ENCODE measurements around the gene FRMD4A.

The FRMD4A gene

GRCh38 chr10:14340051-14340744, 9.5 kb upstream of the FRMD4A start:
- no peak for DNase-seq (ENCODE audit: low read depth)

DNA sequence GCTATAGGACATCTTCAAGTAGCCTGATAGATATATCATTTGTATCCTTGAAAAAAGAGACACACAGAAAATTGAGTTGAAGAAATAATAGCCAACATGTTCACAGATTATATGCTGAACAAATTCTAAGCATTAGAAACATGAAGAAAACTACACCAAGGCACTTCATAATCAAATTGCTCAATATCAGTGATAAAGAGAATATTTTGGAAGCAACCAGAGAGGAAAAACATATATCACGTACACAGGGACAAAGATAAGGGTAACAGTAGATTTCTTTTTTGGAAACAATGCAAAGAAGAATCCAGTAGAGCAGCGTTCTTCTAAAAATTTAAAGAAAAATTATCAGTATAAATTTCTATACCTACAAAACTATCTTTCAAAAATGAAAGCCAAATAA, 6.0 kb upstream of the FRMD4A start:
- DNase-seq (ENCODE audit: low read depth) = no peak

DNA sequence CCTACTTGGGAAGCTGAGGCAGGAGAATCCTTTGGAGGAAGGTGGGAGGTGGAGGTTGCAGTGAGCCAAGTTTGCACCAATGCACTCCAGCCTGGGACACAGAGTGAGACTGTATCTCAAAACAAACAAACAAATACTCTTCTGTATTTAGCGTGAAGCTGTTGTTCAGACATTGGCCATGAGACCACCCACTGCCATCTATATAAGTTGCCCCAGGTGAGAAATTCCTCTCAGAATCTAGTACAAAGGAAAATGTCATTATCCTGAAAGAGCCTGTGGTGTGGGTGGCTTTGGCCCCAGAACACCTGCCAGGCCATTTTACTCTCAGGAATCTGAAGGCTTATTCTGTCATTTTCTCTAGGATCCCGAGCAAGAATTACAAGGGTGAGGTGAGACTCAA, 4.0 kb upstream of the FRMD4A start:
- no peak for DNase-seq (ENCODE audit: low read depth)

GRCh38 chr10:14333606-14334005, 2.9 kb upstream of the FRMD4A start:
- no peak for DNase-seq (ENCODE audit: low read depth)

GRCh38 chr10:14332903-14333302, 2.2 kb upstream of the FRMD4A start:
- no peak for DNase-seq (ENCODE audit: low read depth)

DNA sequence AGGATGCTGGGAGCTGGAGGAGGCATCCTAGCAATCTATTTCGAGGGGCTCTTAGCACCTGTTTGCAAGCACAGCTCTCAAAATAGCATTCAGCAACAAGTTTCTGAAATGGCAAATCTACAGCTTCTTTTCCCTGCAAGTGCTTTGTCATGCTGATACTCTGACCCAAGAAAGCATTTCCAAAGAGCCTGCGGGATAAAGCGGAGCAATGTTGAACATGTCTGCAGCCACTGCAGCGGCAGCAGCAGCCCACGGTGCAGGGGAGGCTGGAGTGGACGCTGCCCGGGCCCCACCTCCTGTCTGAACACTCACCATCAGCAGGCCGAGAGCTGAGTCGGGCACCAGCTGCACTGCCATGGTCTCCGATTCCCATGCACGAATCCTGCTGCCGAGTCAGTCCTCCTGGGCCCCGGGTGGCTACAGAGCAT, 964 bp downstream of the FRMD4A start:
- no peak for DNase-seq (ENCODE audit: low read depth)

GRCh38 chr10:14328881-14329672, 1.6 kb downstream of the FRMD4A start:
- DNase-seq (ENCODE audit: low read depth) = no peak

DNA sequence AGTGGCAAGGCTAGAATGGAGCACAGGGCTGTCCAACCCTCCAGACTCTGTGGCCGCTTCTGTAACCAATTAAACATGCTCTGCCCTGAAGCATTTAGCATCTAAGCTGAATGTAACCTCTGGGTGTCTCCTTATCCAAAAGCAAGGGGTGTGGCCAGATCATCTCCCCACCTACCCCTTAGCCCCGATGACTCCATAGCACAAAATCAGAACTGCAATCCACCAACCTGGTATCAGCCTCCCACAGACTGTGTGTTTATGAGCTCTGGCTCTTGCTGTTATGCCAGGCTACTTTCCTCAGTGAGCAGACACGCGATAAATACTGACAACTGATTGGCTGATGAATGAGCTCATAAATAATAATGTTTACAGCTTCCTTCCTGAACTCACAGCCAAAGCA, 3.2 kb downstream of the FRMD4A start:
- no peak for DNase-seq (ENCODE audit: low read depth)

GRCh38 chr10:14326581-14326980, 4.1 kb downstream of the FRMD4A start:
- no peak for DNase-seq (ENCODE audit: low read depth)

DNA sequence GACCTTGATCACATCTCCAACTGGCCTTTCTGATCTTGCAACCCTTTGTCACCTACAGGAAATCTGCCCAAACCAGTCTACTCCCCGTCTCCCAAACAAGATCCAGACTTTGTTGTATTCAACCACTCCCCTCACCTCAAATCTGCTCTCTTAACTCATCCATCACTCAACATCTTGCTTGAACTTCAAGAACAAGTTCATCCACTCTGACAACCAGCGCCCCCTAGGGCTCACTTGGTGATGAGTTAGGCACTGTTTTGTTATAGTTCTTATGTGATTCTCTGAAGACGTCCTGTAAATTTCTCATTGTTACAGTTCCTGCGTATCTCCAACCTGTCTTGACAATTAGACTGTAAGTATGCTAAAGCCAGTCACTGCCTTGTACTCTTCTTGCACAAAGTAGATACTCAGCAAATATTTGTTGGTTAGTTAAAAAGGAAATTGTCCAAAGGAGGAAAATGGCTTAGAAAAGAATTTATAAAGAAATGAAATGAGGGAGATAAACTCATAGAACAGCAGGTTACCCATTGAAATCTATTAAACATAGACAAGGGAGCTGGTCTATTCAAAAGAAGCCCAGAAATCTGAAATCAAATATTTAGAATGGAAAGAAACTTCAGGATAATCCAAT, 5.3 kb downstream of the FRMD4A start:
- DNase-seq (ENCODE audit: low read depth) = no peak

DNA sequence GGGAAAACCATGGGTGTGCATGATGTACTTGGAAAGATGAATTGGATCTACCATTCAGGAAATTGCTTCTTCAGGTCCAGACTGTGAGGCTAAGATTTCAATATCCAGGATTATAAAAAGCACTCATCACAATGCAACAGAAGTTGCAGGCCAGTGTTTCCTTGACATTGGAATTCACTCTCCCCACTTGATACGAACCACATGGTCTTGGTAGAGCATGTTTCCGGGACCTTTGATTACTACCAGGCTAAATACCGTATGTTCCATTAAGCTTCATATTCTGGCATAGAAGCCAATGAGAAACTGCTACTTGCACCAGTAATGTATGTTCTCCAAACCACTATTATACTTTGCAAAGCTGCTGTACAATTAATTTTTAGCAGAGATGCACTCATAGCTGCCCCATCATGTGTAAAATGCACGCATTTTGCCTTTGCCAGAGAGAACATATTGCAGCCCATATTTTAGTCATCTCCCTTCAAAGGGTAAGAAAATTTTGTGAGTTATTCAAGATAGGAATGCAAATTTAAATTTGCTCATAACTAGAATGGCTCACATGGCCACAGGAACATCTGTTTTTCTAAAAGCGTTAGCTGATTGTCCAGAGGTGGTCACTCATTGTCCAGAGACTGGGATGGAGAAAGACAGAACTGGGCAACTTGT, 8.1 kb downstream of the FRMD4A start:
- DNase-seq (ENCODE audit: low read depth) = no peak

GRCh38 chr10:14318007-14318406, 12.7 kb downstream of the FRMD4A start:
- no peak for DNase-seq (ENCODE audit: low read depth)

DNA sequence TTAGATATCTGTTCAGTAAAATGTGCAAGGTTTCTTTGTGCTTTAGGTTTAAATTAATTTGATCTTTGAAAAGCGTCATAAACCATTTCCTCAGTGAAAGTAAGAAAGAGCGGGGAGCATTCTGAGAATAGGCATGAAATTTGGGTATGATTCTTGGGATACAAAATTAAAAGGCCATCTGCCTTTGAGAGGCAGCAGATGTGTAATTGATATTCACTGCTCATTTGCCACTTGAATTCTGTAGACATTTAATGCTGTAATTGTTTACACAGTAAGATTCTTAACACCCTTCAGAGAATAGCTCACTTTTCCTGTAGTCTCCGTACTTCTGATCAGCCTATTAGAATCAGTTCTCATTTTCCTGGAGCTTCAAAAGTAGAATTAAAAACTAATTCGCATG, 18.7 kb downstream of the FRMD4A start:
- no peak for DNase-seq (ENCODE audit: low read depth)

DNA sequence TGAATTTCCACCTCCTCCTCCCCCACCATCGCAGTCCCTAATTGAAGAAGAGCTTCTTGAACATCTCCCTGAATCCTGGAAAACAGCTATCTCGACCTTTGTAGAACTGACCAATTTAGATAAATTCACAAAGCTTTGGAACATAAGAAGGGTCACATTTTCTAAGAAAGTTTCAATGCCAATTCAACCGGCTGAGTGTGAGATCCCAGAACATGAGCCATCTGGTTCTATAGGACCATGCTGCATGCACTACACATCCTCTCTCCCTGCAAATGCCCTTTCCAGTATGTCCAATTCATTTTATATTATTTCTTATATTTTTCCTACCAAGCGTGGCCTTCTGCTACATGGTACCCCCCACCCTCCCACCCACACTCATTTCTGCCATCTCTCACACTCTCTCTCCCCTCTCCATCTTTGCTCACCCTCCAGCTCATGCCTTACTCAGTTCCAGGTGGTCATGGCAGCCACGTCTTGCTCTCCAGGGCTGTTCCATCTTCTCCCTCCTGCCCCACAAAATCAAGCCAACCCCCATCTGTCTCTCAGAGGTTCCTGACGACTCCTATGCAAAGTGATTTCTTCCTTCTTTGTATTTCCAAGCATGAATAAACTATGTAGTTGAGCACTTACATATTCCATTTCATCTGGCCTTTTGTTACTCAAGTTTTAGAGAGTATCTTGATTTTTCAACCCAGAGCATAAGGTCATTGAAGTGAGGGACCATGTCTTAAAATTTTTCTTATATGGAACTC, 19.3 kb downstream of the FRMD4A start:
- DNase-seq (ENCODE audit: low read depth) = no peak

- no peak for DNase-seq (ENCODE audit: low read depth)
Measured at GRCh38 chr10:14309593-14309992, 21.1 kb downstream of the FRMD4A start.

- DNase-seq (ENCODE audit: low read depth) = no peak
Measured at GRCh38 chr10:14306190-14306589, 24.5 kb downstream of the FRMD4A start.

DNA sequence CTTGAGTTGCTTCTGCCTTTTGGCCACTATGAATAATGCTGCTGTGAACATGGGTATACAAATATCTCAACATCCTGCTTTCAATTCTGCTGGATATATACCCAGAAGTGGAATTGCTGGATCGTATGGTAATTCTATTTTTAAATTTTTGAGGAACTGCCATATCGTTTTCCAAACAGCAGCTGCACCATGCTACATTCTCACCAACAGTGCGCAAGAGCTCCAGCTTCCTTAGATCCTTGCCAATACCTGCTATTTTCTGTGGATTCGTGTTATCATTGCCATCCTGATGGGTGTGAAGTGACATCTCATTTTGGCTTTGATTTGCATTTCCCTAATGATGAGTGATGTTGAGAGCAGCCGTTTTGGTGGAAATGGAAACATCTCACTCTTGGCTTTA, 26.7 kb downstream of the FRMD4A start:
- DNase-seq (ENCODE audit: low read depth) = no peak

DNA sequence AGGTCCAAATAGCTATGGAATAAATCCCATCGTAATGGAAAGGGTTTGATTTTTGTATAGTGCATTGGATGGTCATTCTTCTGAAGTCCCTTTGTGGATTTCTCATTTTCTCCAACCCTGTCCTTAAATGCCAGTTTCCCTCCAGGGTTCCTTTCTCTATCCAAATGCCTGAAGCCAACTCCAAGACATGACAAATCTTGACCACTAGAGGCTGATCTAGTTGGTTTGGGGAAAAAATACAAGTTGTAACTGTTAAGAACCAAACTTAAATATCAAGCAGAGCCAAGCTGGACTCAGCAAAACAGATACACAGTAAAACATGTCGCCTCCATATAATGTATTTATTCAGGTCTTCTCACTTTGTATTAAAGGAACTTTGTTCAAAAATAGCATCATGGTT, 28.7 kb downstream of the FRMD4A start:
- no peak for DNase-seq (ENCODE audit: low read depth)

GRCh38 chr10:14299556-14299955, 31.2 kb downstream of the FRMD4A start:
- no peak for DNase-seq (ENCODE audit: low read depth)

GRCh38 chr10:14296065-14296709, 34.5 kb downstream of the FRMD4A start:
- no peak for DNase-seq (ENCODE audit: low read depth)

GRCh38 chr10:14294347-14295059, 36.2 kb downstream of the FRMD4A start:
- no peak for DNase-seq (ENCODE audit: low read depth)

All from HS-5 (cell line).